ENCODE data around the gene FOXC1.

Gene FOXC1

DNA sequence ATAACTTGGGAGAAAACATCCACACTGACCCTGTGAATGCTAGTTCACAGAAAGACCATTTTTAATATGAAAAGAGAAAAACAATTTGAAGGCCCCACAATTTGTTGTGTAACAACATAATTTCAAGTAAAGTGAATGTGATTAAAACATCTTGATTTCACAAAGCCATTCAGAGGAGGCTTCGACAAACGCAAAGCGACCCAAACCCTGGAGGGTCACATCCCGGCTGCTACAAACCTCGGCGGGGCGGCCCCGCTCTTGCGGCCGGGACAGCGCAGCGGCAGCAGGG is 14.0 kb downstream of the FOXC1 start:
- no peak for DNase-seq (ENCODE audit: low read depth)

GRCh38 chr6:1624058-1624850 is 14.5 kb downstream of the FOXC1 start:
- no peak for DNase-seq (ENCODE audit: low read depth)

GRCh38 chr6:1624851-1625781 is 15.4 kb downstream of the FOXC1 start:
- no peak for DNase-seq (ENCODE audit: low read depth)

DNA sequence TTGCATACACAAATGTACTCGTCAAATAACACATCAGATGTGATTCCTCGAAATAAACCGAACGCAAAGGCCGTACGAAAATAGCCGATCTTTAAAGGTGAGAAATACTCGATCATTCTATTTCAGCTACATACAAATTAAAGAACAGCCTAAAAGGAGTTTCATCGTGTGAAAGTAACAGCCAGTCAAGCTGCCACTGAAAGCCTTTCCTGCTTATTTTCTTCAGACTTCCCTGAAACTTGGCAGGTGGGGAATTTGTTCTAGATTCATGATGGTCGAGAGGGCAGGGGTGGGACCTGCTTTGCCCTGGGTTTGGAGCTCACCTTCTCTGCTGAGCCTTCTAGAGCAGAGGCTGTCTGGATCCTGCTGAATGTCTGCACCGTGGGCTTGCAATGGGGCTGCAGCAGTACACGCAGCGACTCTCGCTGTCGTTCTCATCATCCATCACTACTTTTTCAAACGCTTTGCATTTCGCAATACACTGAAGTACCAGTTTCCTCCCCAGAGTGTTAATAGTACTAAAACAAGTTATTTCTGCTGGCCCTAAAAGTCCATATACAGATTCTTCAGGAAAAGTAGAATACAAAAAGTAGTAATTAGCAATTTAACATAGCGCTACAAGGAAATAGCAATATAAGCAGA is 16.2 kb downstream of the FOXC1 start:
- no peak for DNase-seq (ENCODE audit: low read depth)

GRCh38 chr6:1626481-1626880 is 16.8 kb downstream of the FOXC1 start:
- no peak for DNase-seq (ENCODE audit: low read depth)

- no peak for DNase-seq (ENCODE audit: low read depth)
These were observed 18.3 kb downstream of the FOXC1 start for GRCh38 chr6:1627827-1628560.

DNA sequence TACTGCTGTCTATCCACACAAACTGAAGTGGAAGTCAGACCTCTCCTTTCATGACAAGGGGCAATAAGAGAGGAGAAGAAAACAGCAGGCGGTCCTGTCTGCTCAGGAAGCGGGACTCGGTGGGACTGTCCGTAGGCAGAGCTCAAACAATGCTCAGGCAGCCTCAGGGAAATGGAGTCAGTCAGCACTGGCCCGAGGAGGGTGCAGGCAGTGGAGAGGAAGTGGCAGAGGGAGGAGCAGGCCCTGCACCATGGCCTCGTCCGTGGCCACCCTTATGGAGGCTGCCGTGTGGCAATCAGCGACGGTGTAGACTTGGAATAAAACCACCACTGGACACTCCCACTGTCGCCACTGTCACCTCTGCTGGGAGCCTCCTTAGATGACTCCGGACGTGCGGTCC is 19.6 kb downstream of the FOXC1 start:
- DNase-seq (ENCODE audit: low read depth) = no peak

DNA sequence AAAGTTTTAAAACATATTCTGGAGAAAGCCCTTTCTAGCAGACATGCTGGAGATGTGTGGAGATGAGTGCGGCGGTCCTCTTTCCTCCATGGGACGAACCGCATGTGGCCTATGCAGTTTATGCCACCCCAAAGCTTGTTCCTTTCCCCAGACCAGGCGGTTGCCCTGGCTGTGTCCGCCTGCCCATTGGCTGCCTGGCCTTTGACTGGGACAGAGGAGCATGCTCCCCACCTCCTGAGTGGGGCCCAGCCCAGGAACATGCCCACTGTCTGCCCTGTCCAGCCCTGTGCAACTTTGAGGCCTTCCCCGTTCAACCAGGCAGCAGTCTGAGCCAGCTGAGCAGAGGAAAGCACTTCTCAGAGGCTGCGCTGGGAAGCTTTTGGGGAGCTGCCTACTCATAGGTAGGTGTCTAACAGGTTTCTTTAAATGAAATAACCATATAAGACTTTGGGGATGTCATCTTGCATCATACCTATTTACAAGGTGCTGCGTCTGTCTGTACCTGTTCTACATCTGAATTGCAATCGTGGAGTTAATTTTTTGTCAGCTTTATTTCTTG is 20.6 kb downstream of the FOXC1 start:
- no peak for DNase-seq (ENCODE audit: low read depth)

DNA sequence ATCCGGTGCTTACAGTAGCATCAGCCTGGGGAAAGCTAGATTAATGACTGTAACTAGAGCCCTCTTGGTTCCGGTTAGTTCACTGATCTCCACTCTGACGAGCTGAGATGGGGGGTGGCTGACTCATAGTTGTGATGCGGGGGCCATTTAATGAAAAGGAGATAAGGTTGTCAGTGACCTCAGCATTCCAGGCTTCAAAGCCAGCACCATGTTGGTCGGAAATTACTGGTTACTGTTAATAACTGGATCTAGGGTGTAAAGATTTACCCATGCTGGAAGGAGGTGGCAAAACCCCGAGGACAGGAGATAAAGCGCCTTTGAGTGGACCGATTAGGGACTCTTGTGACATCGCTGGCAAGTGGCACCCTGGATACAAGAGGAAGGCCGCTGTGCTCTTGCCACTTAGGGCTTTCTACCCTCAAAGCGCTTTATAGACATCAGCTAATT is 21.1 kb downstream of the FOXC1 start:
- no peak for DNase-seq (ENCODE audit: low read depth)

DNA sequence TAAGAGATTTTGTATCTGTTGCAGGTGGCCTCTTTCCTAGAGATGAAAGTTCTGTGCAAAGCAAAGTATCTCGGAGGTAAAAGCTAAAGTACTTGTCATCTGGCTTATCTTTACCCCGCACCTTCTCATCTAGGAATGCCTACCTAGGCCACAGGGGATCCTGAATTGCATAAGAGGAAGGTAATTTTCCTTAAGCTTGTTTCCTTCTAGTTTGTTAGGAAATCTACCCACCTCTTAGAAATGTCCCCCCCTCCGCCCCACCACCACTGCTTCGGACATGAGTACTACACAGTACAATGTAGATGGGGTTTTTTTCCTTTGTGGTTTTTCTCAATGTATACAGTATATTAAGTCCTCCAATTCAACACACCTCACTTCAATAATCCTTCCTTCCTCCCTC is 21.5 kb downstream of the FOXC1 start:
- DNase-seq (ENCODE audit: low read depth) = no peak

GRCh38 chr6:1633366-1634021 is 23.8 kb downstream of the FOXC1 start:
- DNase-seq (ENCODE audit: low read depth) = no peak

- DNase-seq (ENCODE audit: low read depth) = no peak
These were observed 24.4 kb downstream of the FOXC1 start for GRCh38 chr6:1634081-1634480.

GRCh38 chr6:1635305-1636010 is 25.7 kb downstream of the FOXC1 start:
- DNase-seq (ENCODE audit: low read depth) = no peak

- no peak for DNase-seq (ENCODE audit: low read depth)
These were observed 26.6 kb downstream of the FOXC1 start for GRCh38 chr6:1636272-1636825.

GRCh38 chr6:1636971-1637871 is 27.5 kb downstream of the FOXC1 start:
- DNase-seq (ENCODE audit: low read depth) = no peak

GRCh38 chr6:1639430-1639829 is 29.7 kb downstream of the FOXC1 start:
- no peak for DNase-seq (ENCODE audit: low read depth)

GRCh38 chr6:1640476-1640875 is 30.8 kb downstream of the FOXC1 start:
- no peak for DNase-seq (ENCODE audit: low read depth)

DNA sequence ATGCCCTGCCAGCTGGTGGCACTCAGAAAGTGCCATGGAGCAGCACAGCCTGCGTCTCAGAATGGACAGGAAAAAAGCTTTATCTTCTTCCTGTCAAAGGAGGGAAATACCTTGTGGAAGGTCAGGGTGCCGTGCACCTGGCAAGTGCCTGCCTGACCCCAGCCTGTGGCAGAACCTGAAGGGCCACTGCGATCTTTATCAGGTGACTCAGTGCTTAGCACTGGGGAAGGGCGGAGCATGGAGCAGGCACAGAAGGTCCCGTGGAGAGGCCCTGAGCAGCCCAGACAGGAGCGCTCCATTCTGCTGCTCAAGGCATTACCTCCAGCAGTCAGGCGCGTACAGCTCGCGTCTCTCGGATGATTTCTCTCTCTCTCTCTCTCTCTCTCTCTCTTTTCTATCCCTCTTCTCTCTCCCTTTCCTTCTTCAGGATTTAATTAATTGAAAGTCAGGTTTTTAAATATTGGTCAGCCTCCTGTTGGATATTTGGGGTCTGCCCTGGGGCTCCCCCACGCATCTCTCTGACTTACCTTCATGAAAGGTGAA is 31.7 kb downstream of the FOXC1 start:
- DNase-seq (ENCODE audit: low read depth) = no peak

- DNase-seq (ENCODE audit: low read depth) = no peak
These were observed 33.4 kb downstream of the FOXC1 start for GRCh38 chr6:1643111-1643510.
